HEK293 (cell line): ENCODE results near the gene ALDH2.
A peak's percentile ranks its signal among the peaks of the same experiment; 100 is the strongest.

Experiments used
- FEZF1 ChIP-seq: fragments of 450-650 bp; formaldehyde crosslinking; IDR thresholded peaks from 2 replicates; pipeline ENCODE4 v1.5.1; 2016; ENCODE audit warnings: missing biosample characterization, missing genetic modification characterization
- PRDM1 ChIP-seq: fragments of 450-650 bp; formaldehyde crosslinking; IDR thresholded peaks from 2 replicates; pipeline ENCODE4; 2016; ENCODE audit warnings: missing biosample characterization, missing genetic modification characterization
- PRDM6 ChIP-seq: fragments of 450-650 bp; formaldehyde crosslinking; IDR thresholded peaks from 2 replicates; pipeline ENCODE4 v1.5.1; 2017; ENCODE audit warnings: missing biosample characterization, missing genetic modification characterization
- TCF7L2 ChIP-seq: IDR thresholded peaks from 2 replicates; pipeline ENCODE4 v1.6.1; 2011; ENCODE audit warnings: low read depth, mild to moderate bottlenecking, inconsistent platforms, low read length, moderate library complexity, borderline replicate concordance
- ZBTB44 ChIP-seq: fragments of 450-650 bp; IDR thresholded peaks from 2 replicates; pipeline ENCODE4 v1.5.1; 2018; ENCODE audit warnings: missing biosample characterization, mild to moderate bottlenecking, missing genetic modification characterization
- ZIC2 ChIP-seq: fragments of 450-650 bp; formaldehyde crosslinking; IDR thresholded peaks from 2 replicates; pipeline ENCODE4 v1.5.1; 2016; ENCODE audit warnings: missing biosample characterization, missing genetic modification characterization
- ZNF132 ChIP-seq: fragments of 450-650 bp; formaldehyde crosslinking; IDR thresholded peaks from 2 replicates; pipeline ENCODE4 v1.5.1; 2017; ENCODE audit warnings: missing biosample characterization, missing genetic modification characterization, borderline replicate concordance
- ZNF248 ChIP-seq: fragments of 450-650 bp; formaldehyde crosslinking; IDR thresholded peaks from 2 replicates; pipeline ENCODE4 v1.5.1; 2017; ENCODE audit warnings: missing biosample characterization, missing genetic modification characterization
- ZNF398 ChIP-seq: fragments of 450-650 bp; formaldehyde crosslinking; IDR thresholded peaks from 2 replicates; pipeline ENCODE4 v1.5.1; 2017; ENCODE audit warnings: missing biosample characterization, missing genetic modification characterization
- ZNF449 ChIP-seq: fragments of 450-650 bp; formaldehyde crosslinking; IDR thresholded peaks from 2 replicates; pipeline ENCODE4 v1.5.1; 2017; ENCODE audit warnings: missing biosample characterization, mild to moderate bottlenecking, missing genetic modification characterization, moderate library complexity
- ZNF580 ChIP-seq: fragments of 450-650 bp; formaldehyde crosslinking; IDR thresholded peaks from 2 replicates; pipeline ENCODE4 v1.5.1; 2016; ENCODE audit warnings: missing biosample characterization, missing genetic modification characterization
- ZNF660 ChIP-seq: fragments of 450-650 bp; IDR thresholded peaks from 2 replicates; pipeline ENCODE4 v1.5.1; 2018; ENCODE audit warnings: missing biosample characterization, mild to moderate bottlenecking, missing genetic modification characterization
- ZNF677 ChIP-seq: fragments of 450-650 bp; IDR thresholded peaks from 2 replicates; pipeline ENCODE4 v1.5.0; 2018; ENCODE audit warnings: missing biosample characterization, mild to moderate bottlenecking, missing genetic modification characterization, moderate library complexity
- TF ChIP-seq, protein P1 (sequence below): fragments of 450-650 bp; formaldehyde crosslinking; IDR thresholded peaks from 2 replicates; pipeline ENCODE4 v1.5.1; 2016; ENCODE audit warnings: missing biosample characterization, missing genetic modification characterization
- TF ChIP-seq, protein P2 (sequence below): fragments of 450-650 bp; formaldehyde crosslinking; IDR thresholded peaks from 2 replicates; pipeline ENCODE4 v1.5.1; 2016; ENCODE audit warnings: missing biosample characterization, missing genetic modification characterization

The ALDH2 gene

DNA sequence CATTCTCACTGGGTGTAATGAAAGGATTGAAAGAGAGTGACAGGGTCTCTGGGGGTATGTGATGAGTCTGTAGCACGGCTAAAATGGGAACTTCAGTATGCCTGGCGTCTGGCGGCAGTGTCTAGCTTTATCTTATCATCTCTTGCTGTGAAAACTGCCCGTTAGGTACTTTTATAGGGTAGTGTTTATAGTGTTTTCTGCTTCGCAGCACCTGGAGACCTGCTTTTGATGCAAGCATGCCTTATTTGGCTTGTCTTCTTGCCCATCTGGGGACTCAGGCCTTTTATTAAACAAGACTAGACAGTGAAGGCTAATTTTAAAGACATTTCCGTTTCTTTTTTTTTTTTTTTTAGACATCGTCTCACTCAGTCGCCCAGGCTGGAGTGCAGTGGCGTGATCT is 36.3 kb upstream of the ALDH2 start (continued):
- TF ChIP-seq PRDM6, result 0 out of 2 replicates have a peak, but pooled peaks have one; percentile 30
- no peak for TF ChIP-seq ZNF449
- TF ChIP-seq TCF7L2, result no peak
- TF ChIP-seq ZNF580 (tag by site-specific recombination), result peak; percentile 95
- TF ChIP-seq, protein P1, sequence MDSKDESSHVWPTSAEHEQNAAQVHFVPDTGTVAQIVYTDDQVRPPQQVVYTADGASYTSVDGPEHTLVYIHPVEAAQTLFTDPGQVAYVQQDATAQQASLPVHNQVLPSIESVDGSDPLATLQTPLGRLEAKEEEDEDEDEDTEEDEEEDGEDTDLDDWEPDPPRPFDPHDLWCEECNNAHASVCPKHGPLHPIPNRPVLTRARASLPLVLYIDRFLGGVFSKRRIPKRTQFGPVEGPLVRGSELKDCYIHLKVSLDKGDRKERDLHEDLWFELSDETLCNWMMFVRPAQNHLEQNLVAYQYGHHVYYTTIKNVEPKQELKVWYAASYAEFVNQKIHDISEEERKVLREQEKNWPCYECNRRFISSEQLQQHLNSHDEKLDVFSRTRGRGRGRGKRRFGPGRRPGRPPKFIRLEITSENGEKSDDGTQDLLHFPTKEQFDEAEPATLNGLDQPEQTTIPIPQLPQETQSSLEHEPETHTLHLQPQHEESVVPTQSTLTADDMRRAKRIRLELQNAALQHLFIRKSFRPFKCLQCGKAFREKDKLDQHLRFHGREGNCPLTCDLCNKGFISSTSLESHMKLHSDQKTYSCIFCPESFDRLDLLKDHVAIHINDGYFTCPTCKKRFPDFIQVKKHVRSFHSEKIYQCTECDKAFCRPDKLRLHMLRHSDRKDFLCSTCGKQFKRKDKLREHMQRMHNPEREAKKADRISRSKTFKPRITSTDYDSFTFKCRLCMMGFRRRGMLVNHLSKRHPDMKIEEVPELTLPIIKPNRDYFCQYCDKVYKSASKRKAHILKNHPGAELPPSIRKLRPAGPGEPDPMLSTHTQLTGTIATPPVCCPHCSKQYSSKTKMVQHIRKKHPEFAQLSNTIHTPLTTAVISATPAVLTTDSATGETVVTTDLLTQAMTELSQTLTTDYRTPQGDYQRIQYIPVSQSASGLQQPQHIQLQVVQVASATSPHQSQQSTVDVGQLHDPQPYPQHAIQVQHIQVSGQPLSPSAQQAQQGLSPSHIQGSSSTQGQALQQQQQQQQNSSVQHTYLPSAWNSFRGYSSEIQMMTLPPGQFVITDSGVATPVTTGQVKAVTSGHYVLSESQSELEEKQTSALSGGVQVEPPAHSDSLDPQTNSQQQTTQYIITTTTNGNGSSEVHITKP, result no peak
- TF ChIP-seq, protein P2, sequence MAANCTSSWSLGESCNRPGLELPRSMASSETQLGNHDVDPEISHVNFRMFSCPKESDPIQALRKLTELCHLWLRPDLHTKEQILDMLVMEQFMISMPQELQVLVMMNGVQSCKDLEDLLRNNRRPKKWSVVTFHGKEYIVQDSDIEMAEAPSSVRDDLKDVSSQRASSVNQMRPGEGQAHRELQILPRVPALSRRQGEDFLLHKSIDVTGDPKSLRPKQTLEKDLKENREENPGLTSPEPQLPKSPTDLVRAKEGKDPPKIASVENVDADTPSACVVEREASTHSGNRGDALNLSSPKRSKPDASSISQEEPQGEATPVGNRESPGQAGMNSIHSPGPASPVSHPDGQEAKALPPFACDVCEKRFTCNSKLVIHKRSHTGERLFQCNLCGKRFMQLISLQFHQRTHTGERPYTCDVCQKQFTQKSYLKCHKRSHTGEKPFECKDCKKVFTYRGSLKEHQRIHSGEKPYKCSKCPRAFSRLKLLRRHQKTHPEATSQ (tag by site-specific recombination), result no peak
- no peak for TF ChIP-seq ZNF660 (tag by site-specific recombination)
- TF ChIP-seq FEZF1 (tag by site-specific recombination), result peak; percentile 33; the same call in 1 of the 2 replicates
- TF ChIP-seq ZNF132 (tag by site-specific recombination), result no peak
- TF ChIP-seq ZIC2, result 0 out of 2 replicates have a peak, but pooled peaks have one; percentile 23
- no peak for TF ChIP-seq ZNF398 (tag by site-specific recombination)
- TF ChIP-seq ZNF248 (tag by site-specific recombination), result no peak
- no peak for TF ChIP-seq ZBTB44 (tag by site-specific recombination)
- no peak for TF ChIP-seq PRDM1 (tag by site-specific recombination)
- TF ChIP-seq ZNF677, result no peak
